Glutamatergic neuron (in vitro differentiated cells): ENCODE data around the gene NR6A1. TPM values are rescaled to one million over a fixed set of nuclear protein-coding genes. Genes with fewer than 3 reads are reported as not detected.

Source experiments
- DNase-seq: peaks from one replicate; pipeline ENCODE4 v3.0.0; 2022
- H3K27ac Mint-ChIP-seq: one replicate; pipeline ENCODE4 v1.8.0; 2020; ENCODE audit warnings: mild to moderate bottlenecking, mixed read lengths, inconsistent platforms; ENCODE audit not compliant: unreplicated experiment
- H3K27me3 Mint-ChIP-seq: one replicate; pipeline ENCODE4 v1.8.0; 2020; ENCODE audit warnings: mild to moderate bottlenecking, moderate library complexity, mixed read lengths, inconsistent platforms; ENCODE audit not compliant: unreplicated experiment
- H3K36me3 Mint-ChIP-seq: one replicate; pipeline ENCODE4 v1.8.0; 2020; ENCODE audit warnings: mild to moderate bottlenecking, mixed read lengths, inconsistent platforms; ENCODE audit not compliant: unreplicated experiment
- H3K4me1 Mint-ChIP-seq: one replicate; pipeline ENCODE4 v1.8.0; 2020; ENCODE audit warnings: mild to moderate bottlenecking, low read depth, mixed read lengths, inconsistent platforms; ENCODE audit not compliant: unreplicated experiment
- H3K4me3 Mint-ChIP-seq: one replicate; pipeline ENCODE4 v1.8.0; 2020; ENCODE audit warnings: mild to moderate bottlenecking, mixed read lengths, inconsistent platforms; ENCODE audit not compliant: unreplicated experiment
- H3K9me3 Mint-ChIP-seq: one replicate; pipeline ENCODE4 v1.8.0; 2020; ENCODE audit warnings: mild to moderate bottlenecking, moderate library complexity, mixed read lengths, inconsistent platforms; ENCODE audit not compliant: unreplicated experiment
- CTCF ChIP-seq: fragments of 200-600 bp; sonication (generic); IDR thresholded peaks from one replicate; pipeline ENCODE4 v1.5.0; 2021; ENCODE audit not compliant: partially characterized antibody, unreplicated experiment
- total RNA-seq: library from RNA; stranded (reverse); fragmentation: NEBNext Ultra II Directional; extraction: Animal tissue kit (Norgen Biotek cat#: 25700); gene quantifications from one replicate; pipeline ENCODE4 v1.2.1, GENCODE V29; 2021; ENCODE audit not compliant: unreplicated experiment

Gene NR6A1
- total RNA-seq, 1 donor from 2014 or later: 51.0 TPM

GRCh38 chr9:124716808-124717207 is 54.3 kb downstream of the NR6A1 start:
- no peaks in the 10 kb centered on the region for H3K27me3 Mint-ChIP-seq
- TF ChIP-seq CTCF: no peak
- no peak overlapping the region for H3K4me3 Mint-ChIP-seq
- no peak for DNase-seq
- no peak overlapping the region for H3K27ac Mint-ChIP-seq
- H3K9me3 Mint-ChIP-seq: peaks cover 1% of the 10 kb centered on the region
- H3K36me3 Mint-ChIP-seq: no peaks in the 10 kb centered on the region
- H3K4me1 Mint-ChIP-seq: no peaks in the 10 kb centered on the region

DNA sequence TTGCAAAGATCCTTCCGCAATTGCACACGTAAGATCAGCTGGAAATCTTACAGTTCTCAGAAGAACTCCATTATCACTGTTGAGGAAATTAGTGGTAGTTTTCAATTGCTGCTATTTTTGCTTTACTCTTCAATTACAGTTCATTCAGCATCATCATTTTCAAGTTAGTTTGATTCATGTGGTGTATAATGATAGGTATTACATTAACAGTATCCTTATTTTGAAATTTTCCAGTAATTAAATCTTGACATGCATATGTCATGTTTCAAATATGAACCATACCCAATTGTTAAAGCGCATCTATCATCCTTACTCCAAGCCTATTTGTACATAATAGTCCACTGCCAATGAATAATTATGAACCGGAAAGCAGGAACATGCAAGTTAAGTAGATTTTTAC is 60.3 kb downstream of the NR6A1 start:
- DNase-seq: no peak
- Mint-ChIP-seq H3K9me3 (peaks cover 2% of the 10 kb centered on the region), H3K4me3 (no peak overlapping the region), H3K4me1 (no peaks in the 10 kb centered on the region), H3K36me3 (no peaks in the 10 kb centered on the region), H3K27ac (no peak overlapping the region), H3K27me3 (no peaks in the 10 kb centered on the region)
- no peak for TF ChIP-seq CTCF

- Mint-ChIP-seq H3K4me1 (no peaks in the 10 kb centered on the region), H3K36me3 (no peaks in the 10 kb centered on the region), H3K9me3 (peaks cover 2% of the 10 kb centered on the region), H3K27ac (no peak overlapping the region), H3K4me3 (no peak overlapping the region), H3K27me3 (no peaks in the 10 kb centered on the region)
- no peak for TF ChIP-seq CTCF
- no peak for DNase-seq
Observed at GRCh38 chr9:124709292-124709690, 61.8 kb downstream of the NR6A1 start.

- no peak overlapping the region for H3K4me3 Mint-ChIP-seq
- H3K9me3 Mint-ChIP-seq: peaks cover 2% of the 10 kb centered on the region
- H3K27me3 Mint-ChIP-seq: no peaks in the 10 kb centered on the region
- H3K4me1 Mint-ChIP-seq: no peaks in the 10 kb centered on the region
- H3K36me3 Mint-ChIP-seq: no peaks in the 10 kb centered on the region
- DNase-seq: no peak
- TF ChIP-seq CTCF: no peak
- no peak overlapping the region for H3K27ac Mint-ChIP-seq
Observed at GRCh38 chr9:124708633-124709291, 62.3 kb downstream of the NR6A1 start.

DNA sequence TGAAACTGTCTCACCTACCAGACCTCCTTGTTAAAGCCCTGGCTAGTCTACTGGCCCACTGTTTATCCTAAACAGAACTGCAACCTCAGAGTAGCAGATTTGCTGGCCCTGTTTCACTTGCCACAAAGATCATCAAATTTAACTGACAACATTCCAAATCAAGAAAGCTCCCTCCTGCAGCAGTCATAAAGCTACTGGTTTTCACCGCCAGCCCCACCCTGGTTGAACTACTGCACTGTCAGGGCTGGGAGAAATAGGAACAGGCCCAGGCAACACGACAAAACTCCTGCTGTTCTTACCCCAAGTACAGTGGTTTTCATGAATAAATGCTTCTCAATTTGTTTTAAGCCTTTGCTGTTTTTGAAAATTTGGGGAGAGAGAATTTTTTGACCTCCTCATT is 63.0 kb downstream of the NR6A1 start:
- no peak overlapping the region for H3K4me3 Mint-ChIP-seq
- H3K4me1 Mint-ChIP-seq: no peaks in the 10 kb centered on the region
- DNase-seq: no peak

More for the DNA sequence above, 63.0 kb downstream of the NR6A1 start:
- Mint-ChIP-seq H3K36me3 (no peaks in the 10 kb centered on the region), H3K9me3 (peaks cover 2% of the 10 kb centered on the region), H3K27me3 (no peaks in the 10 kb centered on the region), H3K27ac (no peak overlapping the region)
- TF ChIP-seq CTCF: no peak
